Measurements from ENCODE around the gene DOCK1.

DOCK1 gene

DNA sequence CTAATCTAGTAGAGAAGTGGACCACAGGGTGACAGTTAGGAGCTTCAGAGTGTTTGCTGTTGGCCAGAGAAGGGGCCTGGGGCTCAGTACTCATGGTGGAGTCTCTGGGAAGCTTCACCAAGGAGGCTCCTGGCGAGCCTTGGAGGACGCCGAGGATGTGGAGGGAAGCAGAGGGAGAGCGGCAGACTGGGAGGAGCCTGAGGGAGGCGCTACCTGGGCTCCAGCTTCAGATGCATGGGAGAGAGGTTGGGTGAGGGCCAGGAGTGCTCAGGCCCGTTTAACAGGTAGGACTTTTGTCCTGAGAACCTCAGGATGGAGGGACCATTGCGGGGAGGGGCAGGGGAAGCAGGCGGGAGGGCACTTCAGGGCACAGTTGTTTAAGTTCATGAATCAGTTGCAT, 24.2 kb downstream of the DOCK1 start:
- H3K27me3 ChIP-seq (ENCODE audit: insufficient read depth, low read length, poor library complexity) = no peaks in the 10 kb centered on the region
- H3K4me1 ChIP-seq (ENCODE audit: insufficient read depth, low read length) = no peaks in the 10 kb centered on the region
- no peaks in the 10 kb centered on the region for H4K20me1 ChIP-seq (ENCODE audit: insufficient read depth, low read length)
- no peaks in the 10 kb centered on the region for H3K36me3 ChIP-seq (ENCODE audit: insufficient read depth, low read length)
- H3K9me3 ChIP-seq (ENCODE audit: insufficient read depth, low read length, severe bottlenecking) = peaks cover 5% of the 10 kb centered on the region
- no peak overlapping the region for H2AFZ ChIP-seq (ENCODE audit: low read depth, low read length)
- TF ChIP-seq CTCF (IDR thresholded peaks at IDR 0.05; ENCODE audit: borderline replicate concordance, extremely low read depth, low read length, poor library complexity, severe bottlenecking) (no peak), EZH2 (IDR thresholded peaks at IDR 0.05; ENCODE audit: borderline replicate concordance, low read depth, low read length, severe bottlenecking) (no peak)
- no peak overlapping the region for H3K27ac ChIP-seq (ENCODE audit: low read length)
- no peak overlapping the region for H3K9ac ChIP-seq (ENCODE audit: low read depth, low read length)
- no peak for ATAC-seq (ENCODE audit: insufficient read depth, low read depth)
- no peak overlapping the region for H3K4me3 ChIP-seq (ENCODE audit: low read depth in 1 of 2, low read length in 2 of 2)
- no peak overlapping the region for H3K4me2 ChIP-seq (ENCODE audit: insufficient read depth, low read length)
- no peak for DNase-seq
- no peaks in the 10 kb centered on the region for H3K79me2 ChIP-seq (ENCODE audit: insufficient read depth, low read length)

DNA sequence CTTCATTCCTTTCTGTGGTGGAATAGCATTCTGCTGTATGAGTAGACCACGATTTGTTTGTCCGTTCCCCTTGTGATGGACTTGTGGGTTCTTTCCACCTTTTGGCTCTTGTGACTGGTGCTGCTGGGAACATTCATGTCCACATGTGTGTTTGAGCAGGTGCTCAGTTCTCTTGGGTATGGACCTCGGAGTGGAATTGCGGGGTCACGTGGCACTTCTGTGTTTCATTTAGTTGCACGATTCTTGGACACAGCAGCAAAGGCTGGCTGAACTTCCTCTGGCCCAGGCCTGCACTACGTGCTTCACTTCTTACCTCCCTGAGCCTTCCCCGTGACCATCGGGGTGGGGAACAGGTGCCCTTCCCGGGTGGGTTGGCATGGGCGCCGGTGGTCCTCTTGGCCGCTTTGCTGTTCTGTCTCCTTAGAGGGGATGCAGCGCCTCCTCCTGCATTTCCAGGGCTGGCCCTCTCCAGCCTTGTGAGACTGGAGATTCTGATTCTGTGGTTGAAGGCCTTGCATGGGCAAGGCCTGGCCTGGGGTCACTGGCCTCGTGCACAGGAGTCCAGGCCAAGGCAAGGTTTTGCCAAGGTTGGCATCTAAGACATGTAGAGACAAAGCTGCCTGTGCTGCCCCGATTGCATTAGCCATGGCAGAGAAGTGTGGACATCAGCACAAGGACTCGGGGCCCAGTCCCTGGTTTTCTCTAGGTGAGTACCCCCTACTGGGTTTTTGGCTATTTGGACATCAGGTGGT, 25.1 kb downstream of the DOCK1 start:
- H4K20me1 ChIP-seq (ENCODE audit: insufficient read depth, low read length) = no peaks in the 10 kb centered on the region
- no peak overlapping the region for H3K27ac ChIP-seq (ENCODE audit: low read length)
- TF ChIP-seq EZH2 (IDR thresholded peaks at IDR 0.05; ENCODE audit: borderline replicate concordance, low read depth, low read length, severe bottlenecking) (no peak), CTCF (IDR thresholded peaks at IDR 0.05; ENCODE audit: borderline replicate concordance, extremely low read depth, low read length, poor library complexity, severe bottlenecking) (no peak)
- ATAC-seq (ENCODE audit: insufficient read depth, low read depth) (no peak), DNase-seq (no peak)
- H2AFZ ChIP-seq (ENCODE audit: low read depth, low read length) = no peak overlapping the region
- H3K9me3 ChIP-seq (ENCODE audit: insufficient read depth, low read length, severe bottlenecking) = peaks cover 5% of the 10 kb centered on the region
- no peaks in the 10 kb centered on the region for H3K27me3 ChIP-seq (ENCODE audit: insufficient read depth, low read length, poor library complexity)
- no peak overlapping the region for H3K4me2 ChIP-seq (ENCODE audit: insufficient read depth, low read length)
- H3K4me1 ChIP-seq (ENCODE audit: insufficient read depth, low read length) = no peaks in the 10 kb centered on the region
- H3K79me2 ChIP-seq (ENCODE audit: insufficient read depth, low read length) = no peaks in the 10 kb centered on the region
- no peaks in the 10 kb centered on the region for H3K36me3 ChIP-seq (ENCODE audit: insufficient read depth, low read length)
- no peak overlapping the region for H3K9ac ChIP-seq (ENCODE audit: low read depth, low read length)
- no peak overlapping the region for H3K4me3 ChIP-seq (ENCODE audit: low read depth in 1 of 2, low read length in 2 of 2)

GRCh38 chr10:126930883-126931503, 25.8 kb downstream of the DOCK1 start:
- no peak overlapping the region for H3K4me2 ChIP-seq (ENCODE audit: insufficient read depth, low read length)
- H3K9ac ChIP-seq (ENCODE audit: low read depth, low read length) = no peak overlapping the region
- H3K4me1 ChIP-seq (ENCODE audit: insufficient read depth, low read length) = no peaks in the 10 kb centered on the region
- TF ChIP-seq EZH2 (IDR thresholded peaks at IDR 0.05; ENCODE audit: borderline replicate concordance, low read depth, low read length, severe bottlenecking) (no peak), CTCF (IDR thresholded peaks at IDR 0.05; ENCODE audit: borderline replicate concordance, extremely low read depth, low read length, poor library complexity, severe bottlenecking) (no peak)
- ATAC-seq (ENCODE audit: insufficient read depth, low read depth) (no peak), DNase-seq (no peak)
- H3K4me3 ChIP-seq (ENCODE audit: low read depth in 1 of 2, low read length in 2 of 2) = no peak overlapping the region
- no peaks in the 10 kb centered on the region for H4K20me1 ChIP-seq (ENCODE audit: insufficient read depth, low read length)
- H3K36me3 ChIP-seq (ENCODE audit: insufficient read depth, low read length) = no peaks in the 10 kb centered on the region
- no peaks in the 10 kb centered on the region for H3K27me3 ChIP-seq (ENCODE audit: insufficient read depth, low read length, poor library complexity)
- no peak overlapping the region for H3K27ac ChIP-seq (ENCODE audit: low read length)
- H3K79me2 ChIP-seq (ENCODE audit: insufficient read depth, low read length) = no peaks in the 10 kb centered on the region
- peaks cover 5% of the 10 kb centered on the region for H3K9me3 ChIP-seq (ENCODE audit: insufficient read depth, low read length, severe bottlenecking)
- H2AFZ ChIP-seq (ENCODE audit: low read depth, low read length) = no peak overlapping the region

Data from DND-41 (cell line).